HG03097 (cell line): ENCODE data around the gene STUM.

Experiments used
- ATAC-seq: cut with Tn5 transposase; IDR thresholded peaks from one replicate; pipeline ENCODE4 v1.9.1; 2021; ENCODE audit not compliant: unreplicated experiment, low FRiP score

The STUM gene

GRCh38 chr1:226619031-226619430 lies 70.5 kb downstream of the STUM start:
- no peak for ATAC-seq

DNA sequence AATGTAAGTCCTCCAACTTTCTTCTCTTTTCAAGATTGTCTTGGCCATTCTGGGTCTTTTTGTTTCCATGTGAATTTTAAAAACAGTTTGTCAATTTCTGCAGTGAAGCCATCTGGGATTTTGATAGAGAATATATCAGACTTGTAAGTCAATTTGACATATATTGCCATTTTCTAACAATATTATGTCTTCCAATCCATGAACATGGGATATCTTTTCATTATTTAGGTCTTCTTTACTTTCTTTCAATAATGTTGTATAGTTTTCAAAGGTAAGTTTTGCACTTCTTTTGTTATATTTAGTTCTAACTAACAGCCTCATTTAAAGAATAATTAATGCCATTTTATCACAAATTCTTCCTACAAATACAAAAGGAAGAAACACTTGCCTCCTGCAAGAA lies 73.4 kb downstream of the STUM start:
- no peak for ATAC-seq

- ATAC-seq: no peak
These were observed 76.0 kb downstream of the STUM start for GRCh38 chr1:226624526-226624925.

GRCh38 chr1:226625326-226625725 lies 76.8 kb downstream of the STUM start:
- no peak for ATAC-seq

GRCh38 chr1:226625832-226626576 lies 77.4 kb downstream of the STUM start:
- no peak for ATAC-seq

DNA sequence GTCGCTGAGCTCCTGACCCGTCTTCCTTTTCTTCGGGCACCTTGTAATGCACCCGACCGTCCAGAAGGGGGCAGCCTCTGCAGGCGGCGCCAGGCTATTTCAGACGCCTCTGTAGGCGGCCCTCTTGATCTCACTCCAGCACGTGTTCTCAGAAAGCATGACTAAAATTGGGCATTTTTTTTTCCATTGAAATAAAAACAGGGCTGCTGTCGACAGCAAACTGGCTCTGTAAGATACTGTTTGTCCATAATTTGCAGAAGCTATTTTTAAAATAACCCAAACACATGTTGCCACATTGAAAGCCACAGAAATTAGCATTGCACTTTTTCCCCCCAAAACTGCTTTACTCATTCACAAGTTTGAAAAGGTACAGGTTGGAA lies 78.0 kb downstream of the STUM start:
- no peak for ATAC-seq

DNA sequence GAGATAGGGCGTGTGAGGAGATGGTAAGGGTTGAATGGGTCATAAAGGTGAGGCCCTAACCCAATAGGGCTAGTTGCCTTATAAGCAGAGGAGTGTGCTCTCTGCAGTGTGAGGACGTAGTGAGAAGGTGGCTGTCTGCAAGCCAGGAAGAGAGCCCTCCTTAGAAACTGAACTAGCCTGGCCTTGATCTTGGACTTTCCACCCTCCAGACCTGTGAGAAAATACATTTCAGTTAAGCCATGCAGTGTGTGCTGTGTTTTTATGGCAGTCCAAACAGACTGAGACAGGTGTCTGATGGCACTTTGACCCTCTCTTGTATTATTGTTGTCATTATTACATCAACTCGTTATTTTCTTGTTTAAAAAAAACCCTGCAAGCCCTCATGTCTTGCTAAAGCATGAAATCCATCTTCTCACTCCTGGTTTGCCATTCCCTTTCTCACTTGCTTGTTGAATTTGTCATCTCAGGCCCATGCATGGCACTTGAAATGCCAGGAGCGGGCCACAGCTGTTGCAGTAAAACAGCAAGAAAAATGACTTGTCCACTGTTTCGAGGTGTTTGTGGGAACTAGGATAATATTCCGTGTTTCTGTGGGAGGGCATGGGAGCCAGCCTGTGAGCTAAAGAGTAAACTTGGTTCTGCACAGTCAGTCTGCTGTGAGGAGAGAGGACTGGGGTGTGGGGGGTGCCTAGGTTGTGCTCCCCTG lies 78.6 kb downstream of the STUM start:
- ATAC-seq: no peak

GRCh38 chr1:226627924-226628611 lies 79.5 kb downstream of the STUM start:
- ATAC-seq: no peak

GRCh38 chr1:226628612-226629155 lies 80.1 kb downstream of the STUM start:
- ATAC-seq: no peak

DNA sequence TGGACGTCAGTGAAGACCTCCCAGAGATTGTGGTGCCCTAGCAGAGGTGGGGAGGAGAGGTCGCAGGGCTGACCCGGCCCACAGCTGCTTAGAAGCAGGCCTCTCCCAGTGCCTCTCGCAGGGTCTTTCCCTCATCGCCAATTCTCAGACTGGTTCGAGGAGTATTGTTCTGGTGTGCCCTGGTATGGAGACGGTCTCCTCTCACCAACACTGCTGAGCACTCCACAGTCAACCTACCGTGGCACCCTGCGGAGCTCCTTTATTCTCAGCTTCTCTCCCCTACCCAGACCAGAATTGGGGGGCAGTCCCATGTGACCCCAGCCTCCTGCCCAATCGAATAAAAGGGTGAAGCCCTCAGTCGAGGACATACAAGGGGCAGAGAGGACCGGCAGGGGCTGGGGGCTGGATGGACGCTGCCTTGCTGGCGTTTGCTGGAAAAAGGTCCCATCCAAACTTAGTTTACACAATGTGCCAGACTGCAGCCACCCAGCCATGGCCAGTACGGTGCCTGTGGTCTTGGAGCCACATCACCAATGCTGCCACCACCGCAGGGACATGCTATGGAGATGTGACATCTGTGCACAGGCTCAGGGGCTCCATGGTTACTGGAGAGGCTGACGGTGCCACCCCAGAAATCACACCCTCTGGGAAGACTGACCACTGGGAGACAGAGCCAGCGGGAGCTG lies 80.8 kb downstream of the STUM start:
- ATAC-seq: no peak

- no peak for ATAC-seq
These were observed 81.5 kb downstream of the STUM start for GRCh38 chr1:226629896-226630550.

DNA sequence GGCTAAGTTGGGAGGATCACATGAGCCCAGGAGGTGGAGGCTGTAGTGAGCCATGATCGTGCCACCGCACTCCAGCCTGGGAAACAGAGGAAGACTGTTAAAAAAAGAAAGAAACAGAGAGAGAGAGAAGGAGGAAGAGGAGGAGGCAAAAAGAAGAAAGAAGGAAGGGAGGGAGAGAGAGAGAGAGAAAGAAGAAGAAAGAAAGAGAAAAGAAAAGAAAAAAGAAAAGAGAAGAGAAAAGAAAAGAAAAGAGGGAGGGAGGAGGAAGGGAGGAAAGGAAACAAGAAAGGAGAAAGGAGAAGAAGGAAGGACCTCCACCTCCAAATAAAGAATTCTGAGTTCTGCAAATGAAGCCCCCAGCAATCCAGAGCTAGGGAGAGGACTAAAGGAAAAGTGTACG lies 82.0 kb downstream of the STUM start:
- ATAC-seq: no peak

DNA sequence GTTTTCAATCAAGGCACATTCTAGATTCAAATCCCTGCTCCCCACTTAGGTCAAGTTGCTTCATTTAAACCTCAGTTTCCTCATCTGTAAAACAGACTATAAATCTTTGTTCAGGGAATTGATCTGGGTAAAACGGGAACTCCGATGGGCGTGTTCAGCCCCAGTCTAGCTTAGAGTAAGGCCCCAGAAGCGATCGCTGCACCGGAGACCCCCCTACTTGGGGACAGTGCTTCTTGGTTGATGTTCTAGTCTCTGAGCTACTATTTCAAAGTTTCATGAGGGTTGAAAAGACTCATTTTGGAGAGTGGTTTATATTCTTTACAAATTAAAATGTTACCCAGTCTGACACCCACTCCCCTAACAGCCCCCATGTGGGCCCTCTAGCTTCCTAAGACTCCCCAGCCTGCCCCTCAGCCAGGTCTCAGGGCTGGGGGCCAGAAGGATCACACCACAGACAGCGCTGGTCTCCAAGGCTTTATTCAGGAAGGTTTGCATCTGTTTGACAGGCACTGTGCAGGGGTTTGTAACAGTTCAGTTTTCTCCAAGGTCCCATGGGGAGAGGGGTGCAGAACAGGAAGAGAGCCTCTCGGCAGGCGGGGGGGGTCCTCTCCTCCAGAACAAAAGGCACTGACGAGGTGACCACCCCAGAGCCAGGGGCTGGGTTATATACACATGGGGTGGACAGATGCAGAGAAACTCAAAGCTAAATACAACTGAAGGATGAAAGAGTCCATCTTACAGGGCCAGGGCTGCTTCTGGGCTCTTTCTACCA lies 82.9 kb downstream of the STUM start:
- ATAC-seq: no peak

DNA sequence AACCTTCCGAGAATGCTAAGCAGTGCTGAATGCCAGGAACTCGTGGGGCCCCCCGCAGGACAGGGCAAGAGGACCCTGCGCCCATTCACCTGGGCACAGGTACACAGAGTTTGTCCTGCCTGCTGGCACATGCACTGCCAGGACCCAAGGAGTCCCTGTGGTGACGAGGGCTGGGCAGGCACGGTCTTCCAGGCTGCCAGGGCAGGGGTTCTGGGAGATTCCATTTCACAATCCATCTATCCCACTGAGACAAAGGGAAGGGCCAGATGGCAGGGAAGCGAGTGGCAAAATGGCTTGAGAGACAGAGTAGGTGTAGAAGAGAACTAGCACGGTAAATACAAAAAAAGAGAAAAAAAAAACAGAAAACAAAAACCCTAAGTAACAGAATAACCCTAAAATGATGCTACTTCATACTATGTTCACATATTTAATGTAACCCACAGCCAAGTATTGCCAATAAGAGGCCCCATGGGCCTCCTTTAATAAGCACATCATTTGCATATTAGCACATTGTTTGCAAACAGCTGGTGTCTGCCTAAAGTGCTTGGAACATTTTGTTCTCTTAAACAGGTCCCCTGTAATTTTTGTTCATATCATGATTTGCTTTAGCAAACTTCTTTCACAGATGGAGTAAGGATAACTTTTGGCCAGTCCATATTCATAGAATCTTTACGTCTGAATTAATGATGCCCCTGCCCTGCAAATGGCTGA lies 83.8 kb downstream of the STUM start:
- ATAC-seq: no peak

DNA sequence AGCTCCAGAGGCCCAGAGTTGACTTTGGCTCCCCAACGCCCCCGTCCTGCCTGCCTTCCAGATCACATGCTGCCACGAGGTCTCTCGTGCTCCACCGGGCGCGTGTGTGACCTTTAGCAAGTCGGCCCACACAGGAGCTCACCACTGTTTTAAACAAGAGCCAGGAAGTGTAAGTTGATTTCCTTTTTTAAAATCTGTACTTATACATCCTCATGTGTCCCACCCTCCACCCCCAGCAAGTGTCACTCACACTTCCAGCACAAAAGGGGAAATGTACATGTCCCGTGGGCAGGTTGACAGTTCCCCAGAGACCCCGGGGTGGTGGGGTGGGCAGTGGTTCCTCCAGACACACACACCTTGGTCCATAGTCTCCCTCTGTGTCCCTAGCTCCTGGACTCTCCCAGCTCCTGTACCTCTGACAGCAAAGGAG lies 84.4 kb downstream of the STUM start:
- ATAC-seq: no peak

- no peak for ATAC-seq
These were observed 85.1 kb downstream of the STUM start for GRCh38 chr1:226633541-226634165.

DNA sequence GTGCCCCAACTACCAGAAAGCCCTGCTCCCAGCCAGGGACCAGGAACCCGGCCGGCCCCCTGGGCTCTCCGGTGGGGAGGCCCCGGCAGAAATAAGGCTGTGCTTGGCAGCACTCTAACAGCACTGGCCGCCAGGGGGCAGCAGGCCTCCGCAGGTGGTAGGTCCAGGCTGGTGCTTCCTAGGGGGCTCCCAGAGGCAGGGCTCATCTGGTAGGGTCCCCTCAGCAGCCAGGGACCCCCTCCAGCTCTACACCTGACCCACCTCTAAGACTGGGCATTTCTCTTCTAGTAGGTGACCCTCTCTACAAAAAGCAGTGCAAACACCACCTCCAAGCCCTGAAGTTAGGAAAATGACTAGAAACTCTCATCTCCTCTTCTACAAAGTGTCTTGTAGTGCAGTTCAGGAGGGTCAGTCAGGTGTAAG lies 85.6 kb downstream of the STUM start:
- ATAC-seq: peak; percentile 71

DNA sequence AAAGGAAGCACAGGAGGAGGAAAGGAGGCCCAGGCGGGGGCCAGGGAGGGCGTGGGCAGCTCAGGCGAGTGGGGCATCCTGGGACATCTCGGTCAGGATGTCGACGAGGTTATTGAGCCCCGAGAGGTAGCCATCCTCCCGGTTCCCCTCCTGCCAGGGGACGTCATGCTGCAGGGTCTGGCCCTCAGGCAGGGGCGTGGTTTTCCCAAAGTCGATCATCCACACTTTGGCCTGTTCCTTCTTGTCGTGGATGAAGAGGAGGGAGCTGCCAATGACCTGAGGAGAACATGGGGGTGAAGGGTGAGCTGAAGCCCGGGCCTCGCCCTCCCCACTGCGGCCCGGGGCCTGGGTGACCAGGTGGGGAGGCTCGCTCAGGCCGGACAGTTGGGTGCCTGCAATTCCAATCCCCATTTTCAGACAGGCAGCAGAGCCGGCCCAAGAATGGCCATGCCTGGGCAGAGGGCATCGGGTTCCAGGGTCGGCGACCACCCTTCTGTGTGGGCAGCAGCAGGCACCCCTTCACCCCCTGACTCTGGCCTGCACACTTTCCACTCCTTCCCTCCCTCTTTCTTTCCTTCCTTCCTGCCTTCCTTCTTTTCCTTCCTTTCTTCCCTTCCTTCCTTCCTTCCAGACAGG lies 86.2 kb downstream of the STUM start:
- ATAC-seq: no peak
